Kidney epithelial cell (primary cell): ENCODE results near the gene TICAM2. TPM values are rescaled to one million over a fixed set of nuclear protein-coding genes. Genes with fewer than 3 reads are reported as not detected.

Experiments used
- DNase-seq: peaks from one replicate; pipeline ENCODE4 v3.0.0-alpha.2; 2010; ENCODE audit warnings: low read depth
- H3K27me3 ChIP-seq: 2 replicates; pipeline ENCODE4 v1.6.0; 2011; ENCODE audit warnings: low read length; ENCODE audit not compliant: control insufficient read depth, insufficient read depth
- H3K36me3 ChIP-seq: 2 replicates; pipeline ENCODE4 v1.5.1; 2011; ENCODE audit warnings: low read length; ENCODE audit not compliant: control insufficient read depth, insufficient read depth
- H3K4me3 ChIP-seq: 2 replicates; pipeline ENCODE4 v1.5.1; 2011; ENCODE audit warnings: low read depth, mild to moderate bottlenecking, control low read depth, low read length
- total RNA-seq: library from RNA; depleted of rRNA; stranded (reverse); fragments of >200 nt; gene quantifications from 2 replicates; pipeline ENCODE4 v1.2.3, GENCODE V29; 2015
- TF ChIP-seq, protein P1 (sequence below): IDR thresholded peaks from 2 replicates; pipeline ENCODE4 v1.5.1; 2011; ENCODE audit warnings: mild to moderate bottlenecking, moderate library complexity, low read length, control low read depth, inconsistent platforms; ENCODE audit not compliant: insufficient read depth, poor library complexity, severe bottlenecking

TICAM2 gene
- total RNA-seq, 1 donor from 2014 or later, result 2.3 TPM

DNA sequence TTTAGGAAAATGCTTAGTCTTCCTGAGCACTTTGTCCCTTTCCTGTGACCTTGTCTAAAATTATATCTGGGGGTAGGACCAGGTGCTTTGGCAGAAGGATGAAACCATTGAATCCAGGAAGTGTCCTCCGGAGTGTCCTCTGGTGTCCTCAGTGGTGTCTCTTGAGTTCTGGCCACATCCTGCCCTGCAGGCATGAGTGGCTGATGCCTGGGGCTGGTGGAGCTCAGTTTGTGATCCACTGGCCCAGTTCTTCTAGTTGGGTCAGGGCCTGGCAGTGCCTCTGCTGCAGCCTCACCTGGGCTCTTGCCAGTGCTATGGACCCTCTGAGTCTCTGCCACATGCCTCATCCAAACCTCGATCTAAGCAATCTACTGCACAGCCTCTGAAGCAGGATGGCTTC is 38.0 kb upstream of the TICAM2 start:
- no peak overlapping the region for H3K4me3 ChIP-seq
- H3K27me3 ChIP-seq, result no peaks in the 10 kb centered on the region
- no peak for DNase-seq
- no peaks in the 10 kb centered on the region for H3K36me3 ChIP-seq
- TF ChIP-seq, protein P1, sequence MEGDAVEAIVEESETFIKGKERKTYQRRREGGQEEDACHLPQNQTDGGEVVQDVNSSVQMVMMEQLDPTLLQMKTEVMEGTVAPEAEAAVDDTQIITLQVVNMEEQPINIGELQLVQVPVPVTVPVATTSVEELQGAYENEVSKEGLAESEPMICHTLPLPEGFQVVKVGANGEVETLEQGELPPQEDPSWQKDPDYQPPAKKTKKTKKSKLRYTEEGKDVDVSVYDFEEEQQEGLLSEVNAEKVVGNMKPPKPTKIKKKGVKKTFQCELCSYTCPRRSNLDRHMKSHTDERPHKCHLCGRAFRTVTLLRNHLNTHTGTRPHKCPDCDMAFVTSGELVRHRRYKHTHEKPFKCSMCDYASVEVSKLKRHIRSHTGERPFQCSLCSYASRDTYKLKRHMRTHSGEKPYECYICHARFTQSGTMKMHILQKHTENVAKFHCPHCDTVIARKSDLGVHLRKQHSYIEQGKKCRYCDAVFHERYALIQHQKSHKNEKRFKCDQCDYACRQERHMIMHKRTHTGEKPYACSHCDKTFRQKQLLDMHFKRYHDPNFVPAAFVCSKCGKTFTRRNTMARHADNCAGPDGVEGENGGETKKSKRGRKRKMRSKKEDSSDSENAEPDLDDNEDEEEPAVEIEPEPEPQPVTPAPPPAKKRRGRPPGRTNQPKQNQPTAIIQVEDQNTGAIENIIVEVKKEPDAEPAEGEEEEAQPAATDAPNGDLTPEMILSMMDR, result no peak

DNA sequence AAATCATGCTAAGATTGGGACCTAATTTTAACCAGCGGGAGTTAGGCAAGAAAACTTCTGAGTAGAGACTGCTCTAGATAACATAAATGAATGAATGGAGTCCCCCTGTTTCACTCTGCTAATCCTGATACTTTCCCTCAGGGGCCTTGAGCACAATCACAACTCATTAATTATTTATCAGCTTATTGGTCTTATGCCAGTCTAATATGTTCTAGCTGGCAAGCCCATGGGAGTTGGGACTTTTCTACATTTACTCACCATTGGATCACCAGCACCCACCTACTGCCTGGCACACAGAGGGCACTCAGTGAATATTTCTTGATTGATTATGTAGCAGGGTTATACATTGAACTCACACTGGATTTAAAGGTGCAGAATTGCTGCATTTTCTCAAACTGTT is 37.1 kb upstream of the TICAM2 start:
- Histone ChIP-seq H3K36me3 (no peaks in the 10 kb centered on the region), H3K4me3 (no peak overlapping the region), H3K27me3 (no peaks in the 10 kb centered on the region)
- TF ChIP-seq, protein P1, result no peak
- DNase-seq, result no peak

DNA sequence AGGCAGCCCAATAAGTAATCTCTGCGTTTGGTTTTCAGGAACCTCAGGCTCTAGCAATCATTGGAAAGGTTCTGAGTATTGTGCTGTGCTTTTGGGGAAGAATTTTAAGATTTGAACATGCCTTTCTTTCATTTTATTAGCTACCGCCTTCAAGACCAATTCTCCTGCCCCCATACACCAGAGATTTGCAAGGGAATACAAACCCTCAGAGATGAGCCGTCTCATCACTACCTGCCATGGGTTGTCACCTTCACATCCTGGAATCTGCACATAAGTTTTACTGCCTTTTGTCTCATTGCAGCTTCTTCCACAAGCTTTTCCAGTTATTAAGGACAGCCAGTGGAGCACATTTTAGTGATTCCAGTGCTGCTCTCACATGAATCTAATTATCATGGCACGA is 35.2 kb upstream of the TICAM2 start:
- no peak overlapping the region for H3K4me3 ChIP-seq
- TF ChIP-seq, protein P1, result no peak
- H3K36me3 ChIP-seq, result no peaks in the 10 kb centered on the region
- no peaks in the 10 kb centered on the region for H3K27me3 ChIP-seq
- DNase-seq, result no peak

DNA sequence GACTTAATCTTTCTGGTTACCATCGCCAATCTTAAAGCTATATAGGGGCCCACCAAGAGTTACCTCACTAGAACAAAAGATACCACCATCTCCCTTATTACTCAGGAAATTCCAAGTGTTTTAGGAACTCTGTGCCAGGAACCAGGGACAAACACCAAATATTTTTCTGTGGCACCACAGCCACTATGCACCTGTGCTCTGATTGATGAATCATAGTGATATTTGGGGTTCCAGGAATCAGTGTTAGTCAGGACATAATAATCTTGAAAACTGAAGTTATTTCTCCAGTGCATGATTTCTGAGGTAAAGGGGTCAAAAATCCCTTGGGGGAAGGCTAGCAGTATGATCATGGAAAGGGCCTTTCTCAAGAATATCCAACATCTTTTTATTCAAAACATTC is 33.7 kb upstream of the TICAM2 start:
- Histone ChIP-seq H3K4me3 (no peak overlapping the region), H3K27me3 (no peaks in the 10 kb centered on the region), H3K36me3 (no peaks in the 10 kb centered on the region)
- TF ChIP-seq, protein P1, result no peak
- no peak for DNase-seq

DNA sequence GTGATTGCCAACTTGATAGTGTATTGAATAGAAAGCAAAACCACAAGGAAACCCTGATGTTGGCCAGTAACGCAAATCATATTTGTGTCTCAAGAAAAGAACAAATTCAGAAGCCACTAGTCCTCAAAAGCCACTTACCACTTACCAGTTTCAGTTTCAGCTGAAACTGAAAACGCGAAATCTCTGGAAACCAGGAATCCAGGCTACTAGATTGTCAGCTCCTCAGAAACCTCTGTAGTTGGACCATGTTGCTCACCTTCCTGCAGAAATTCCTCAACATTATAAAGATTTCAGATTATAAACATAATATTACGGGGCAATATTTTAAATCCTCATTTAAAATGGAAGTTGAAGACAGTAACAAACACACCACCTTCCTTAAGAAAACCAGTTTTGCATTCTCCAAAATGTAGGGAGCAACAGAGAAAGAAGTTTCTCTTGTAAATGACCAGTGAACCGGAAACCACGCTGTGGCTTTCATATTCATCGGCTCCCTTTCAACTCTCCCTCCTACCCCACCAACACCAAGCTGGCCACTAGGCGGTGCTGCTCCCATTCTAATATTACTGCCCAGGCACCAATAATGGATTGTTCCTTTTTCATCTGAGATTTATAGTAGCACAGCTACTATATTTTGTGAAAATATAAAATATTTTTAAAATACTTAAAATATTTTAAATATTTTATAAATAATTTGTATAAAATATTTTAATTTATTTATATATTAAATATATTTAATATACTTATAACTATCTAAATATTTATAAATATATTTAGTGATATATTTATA is 32.3 kb upstream of the TICAM2 start:
- TF ChIP-seq, protein P1, result peak; percentile 94
- H3K36me3 ChIP-seq, result no peaks in the 10 kb centered on the region
- H3K27me3 ChIP-seq, result no peaks in the 10 kb centered on the region
- H3K4me3 ChIP-seq, result no peak overlapping the region
- DNase-seq, result peak; percentile 37

DNA sequence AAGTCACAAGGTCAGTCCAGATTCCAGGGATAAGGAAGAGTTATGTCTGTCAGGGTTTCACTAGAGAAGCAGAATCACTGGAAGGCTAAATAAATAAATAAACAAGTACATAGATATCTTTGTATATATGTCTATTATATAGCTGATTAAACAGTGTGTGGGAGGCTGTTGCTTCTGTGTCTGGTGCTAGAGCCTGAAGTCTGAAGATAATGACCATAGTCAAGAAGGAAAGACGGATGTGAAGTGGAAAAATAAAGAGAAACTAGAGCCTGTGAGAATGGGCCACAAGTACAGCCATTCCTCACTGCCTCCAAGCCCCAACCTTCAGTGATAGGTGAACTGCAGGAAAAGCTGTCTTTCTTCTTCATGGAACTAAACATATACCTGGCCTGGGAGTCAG is 27.6 kb upstream of the TICAM2 start:
- no peak overlapping the region for H3K4me3 ChIP-seq
- no peak for DNase-seq
- H3K27me3 ChIP-seq, result no peaks in the 10 kb centered on the region
- TF ChIP-seq, protein P1, result no peak
- no peaks in the 10 kb centered on the region for H3K36me3 ChIP-seq
